Spleen (tissue), 11 donors: ENCODE results near the gene S100A1. TPM values are rescaled to one million over a fixed set of nuclear protein-coding genes. Genes with fewer than 3 reads are reported as not detected.
"Not testable (repeated sequence)": the region's sequence is repeated elsewhere in the genome, so short reads cannot be mapped to it uniquely, and the experiment has no call there.

ENCODE experiments used
- DNase-seq: peaks from one replicate; pipeline ENCODE4 v3.0.0-alpha.2; 2020
- H3K27ac ChIP-seq, 8 donors: fragments of 200-600 bp; sonication (generic) in 7 of 8; 1 replicate in 4 of 8; 2 replicates in 4 of 8; pipeline versions ENCODE4 v1.5.0 to v1.8.0; 2016 to 2021; ENCODE audit warnings: inconsistent platforms in 4 of 8, mild to moderate bottlenecking in 4 of 8, moderate library complexity in 1 of 8
- H3K27me3 ChIP-seq, 7 donors: fragments of 200-600 bp; sonication (generic) in 6 of 7; replicated peaks in 1 of 7; 1 replicate in 4 of 7; 2 replicates in 3 of 7; pipeline versions ENCODE4 v1.5.0 to v1.8.0; 2016 to 2021; ENCODE audit warnings: inconsistent platforms in 3 of 7, mild to moderate bottlenecking in 1 of 7
- H3K36me3 ChIP-seq, 6 donors: fragments of 200-600 bp; sonication (generic) in 5 of 6; 1 replicate in 4 of 6; 2 replicates in 2 of 6; pipeline versions ENCODE4 v1.5.0 to v1.8.0; 2016 to 2021; ENCODE audit warnings: inconsistent platforms in 2 of 6
- H3K4me1 ChIP-seq, 6 donors: fragments of 200-600 bp; sonication (generic) in 5 of 6; 1 replicate in 3 of 6; 2 replicates in 3 of 6; pipeline versions ENCODE4 v1.5.0 to v1.8.0; 2016 to 2021; ENCODE audit warnings: inconsistent platforms in 3 of 6
- H3K4me3 ChIP-seq, 8 donors: fragments of 200-600 bp; sonication (generic) in 7 of 8; 1 replicate in 4 of 8; 2 replicates in 4 of 8; pipeline versions ENCODE4 v1.5.0 to v1.8.0; 2016 to 2021; ENCODE audit warnings: inconsistent platforms in 4 of 8, mild to moderate bottlenecking in 4 of 8, moderate library complexity in 2 of 8
- H3K9me3 ChIP-seq, 8 donors: fragments of 200-600 bp; sonication (generic) in 7 of 8; 1 replicate in 4 of 8; 2 replicates in 4 of 8; pipeline versions ENCODE4 v1.5.0 to v1.8.0; 2016 to 2021; ENCODE audit warnings: inconsistent platforms in 4 of 8
- CTCF ChIP-seq, 11 experiments: fragments of 200-600 bp in 7 of 11; fragments of 450-650 bp in 4 of 11; sonication (generic) in 4 of 11; IDR thresholded peaks in 8 of 11; conservative IDR thresholded peaks in 3 of 11; 1 replicate in 7 of 11; 2 replicates in 4 of 11; pipeline versions ENCODE4 v1.4.0 to v1.8.0; 2016 to 2021; ENCODE audit warnings: antibody characterized with exemption in 11 of 11, inconsistent platforms in 4 of 11, mild to moderate bottlenecking in 1 of 11
- POLR2A ChIP-seq, 3 donors: fragments of 450-650 bp; IDR thresholded peaks; one replicate each; pipeline ENCODE4 v1.5.1; 2017; ENCODE audit warnings: antibody characterized with exemption in 3 of 3, mild to moderate bottlenecking in 1 of 3
- POLR2AphosphoS5 ChIP-seq, 3 donors: sonication (generic); formaldehyde crosslinking; IDR thresholded peaks; one replicate each; pipeline ENCODE4 v1.5.1; 2017; ENCODE audit warnings: antibody characterized with exemption in 3 of 3
- WGBS, 5 donors: extraction: QIAGEN DNeasy Blood & Tissue Kit in 3 of 5; methylation state at CpG; one replicate each; pipeline versions ENCODE4 v1.1.5 to v1.1.7; 2013 to 2018; 5-methylcytosine and 5-hydroxymethylcytosine counted together
- intact Hi-C: fragments of 100-400 bp; cut with DNase I; formaldehyde crosslinking; loops from one replicate; pipeline ENCODE4 v1.15.0; 2023; ENCODE audit warnings: low total_unique reads
- polyA plus RNA-seq, 3 donors: library from polyadenylated mRNA; stranded (reverse); fragments of 200-250 nt; gene quantifications; one replicate each; pipeline ENCODE4 v1.2.1, GENCODE V29; 2013
- total RNA-seq, 7 donors: library from RNA; depleted of rRNA in 3 of 7; stranded (reverse); fragments of >200 nt in 3 of 7; fragmentation: NEBNext Ultra II Directional in 4 of 7; extraction: Animal tissue kit (Norgen Biotek cat#: 25700) in 4 of 7; gene quantifications; one replicate each; pipeline versions ENCODE4 v1.1.0 to v1.2.1, GENCODE V29; 2016 to 2021
- donor health status: healthy with polysubstance abuse.
- donor health status: DM: no; HTN: no; CAD: no; lungs with moderate emphysema.
- donor health status: DM: no; HTN: no; CAD: no.
- donor health status: Bipolar disorder and iron deficiency.
- donor health status: healthy.
- donor health status: DM: no; HTN: no; CAD: no.
- donor health status: DM: yes; HTN: yes; CAD: no.

S100A1 gene
- total and polyA plus RNA-seq, 10 donors = 1.7 to 39.7 (median 5.4) TPM; not detected in 6

DNA sequence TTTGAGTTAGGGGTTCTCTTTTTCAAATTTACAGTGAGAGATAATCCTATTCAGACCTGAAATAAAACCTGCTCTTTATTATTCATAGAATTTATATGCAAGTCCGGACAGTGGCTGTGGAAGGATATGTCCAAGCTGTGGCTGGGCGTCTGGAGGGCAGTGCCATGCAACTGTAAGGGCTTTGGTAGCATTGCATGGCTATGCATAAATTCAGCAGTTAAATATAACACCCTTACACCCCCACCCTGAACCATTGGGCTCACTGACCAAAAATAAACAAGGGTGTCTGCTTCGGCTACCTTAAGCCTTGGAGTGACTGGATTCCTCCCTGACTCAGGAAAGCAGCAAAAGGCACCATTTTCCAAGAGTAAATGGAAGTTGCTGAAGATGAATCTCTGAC is 11.0 kb downstream of the S100A1 start:
- DNase-seq = no peak
- intact Hi-C loops = no loop called here
- no peaks in the 10 kb centered on the region for H3K9me3 ChIP-seq
- no peak overlapping the region for H3K4me3 ChIP-seq
- H3K27me3 ChIP-seq = no peaks in the 10 kb centered on the region
- no peak overlapping the region for H3K27ac ChIP-seq
- 83 to 96% (median 91%) methylated on average over 3 of the region's 3 CpGs for WGBS, 5 donors
- TF ChIP-seq POLR2A (IDR thresholded peaks at IDR 0.05) (no peak), CTCF (IDR thresholded peaks at IDR 0.05 in 8 of 11, conservative IDR thresholded peaks at IDR 0.05 in 3 of 11) (no peak), POLR2AphosphoS5 (IDR thresholded peaks at IDR 0.05) (no peak)
- peaks cover 8 to 94% (median 81%) of the 10 kb centered on the region in 6 donors for H3K36me3 ChIP-seq
- H3K4me1 ChIP-seq = peaks cover 18 to 93% (median 44%) of the 10 kb centered on the region in 6 donors

GRCh38 chr1:153640213-153640612 is 12.0 kb downstream of the S100A1 start:
- H3K4me3 ChIP-seq, H3K27me3 ChIP-seq, H3K27ac ChIP-seq, DNase-seq, intact Hi-C loops, H3K9me3 ChIP-seq: not testable (repeated sequence)
- WGBS, 5 donors = 95 to 98% (median 96%) methylated on average over 5 of the region's 5 CpGs
- peaks cover 18 to 93% (median 40%) of the 10 kb centered on the region in 6 donors for H3K4me1 ChIP-seq
- H3K36me3 ChIP-seq = peaks cover 8 to 100% (median 91%) of the 10 kb centered on the region in 6 donors

DNA sequence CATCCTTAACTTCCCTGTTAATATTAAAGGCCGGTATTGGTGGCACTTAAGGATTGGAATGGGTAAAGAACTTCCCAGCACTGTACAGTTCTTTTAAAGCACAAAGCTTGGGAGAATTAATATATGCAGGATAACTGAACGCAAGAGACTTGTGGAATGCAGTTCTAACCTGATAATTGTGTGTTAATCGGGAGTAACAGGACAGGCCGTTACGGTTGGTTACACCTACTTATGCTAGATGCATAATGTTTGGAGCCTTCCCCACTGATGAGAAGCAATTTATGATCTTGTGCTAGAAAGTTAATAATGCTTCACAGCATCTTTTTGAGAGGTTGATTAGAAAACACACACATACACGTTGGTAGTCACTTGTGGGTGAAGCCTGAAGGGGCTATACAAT is 12.6 kb downstream of the S100A1 start:
- no peak for DNase-seq
- no peaks in the 10 kb centered on the region for H3K27me3 ChIP-seq
- H3K36me3 ChIP-seq = peaks cover 8 to 100% (median 97%) of the 10 kb centered on the region in 6 donors
- intact Hi-C loops = no loop called here
- TF ChIP-seq POLR2AphosphoS5 (IDR thresholded peaks at IDR 0.05) (no peak), POLR2A (IDR thresholded peaks at IDR 0.05) (no peak), CTCF (IDR thresholded peaks at IDR 0.05 in 8 of 11, conservative IDR thresholded peaks at IDR 0.05 in 3 of 11) (no peak)
- H3K9me3 ChIP-seq = no peaks in the 10 kb centered on the region
- no peak overlapping the region for H3K27ac ChIP-seq
- H3K4me1 ChIP-seq = peaks cover 12 to 93% (median 37%) of the 10 kb centered on the region in 6 donors
- WGBS, 5 donors = 70 to 86% (median 79%) methylated on average over 6 of the region's 6 CpGs
- H3K4me3 ChIP-seq = no peak overlapping the region

GRCh38 chr1:153642161-153642560 is 13.9 kb downstream of the S100A1 start:
- WGBS, 5 donors = 82 to 92% (median 90%) methylated on average over 11 of the region's 11 CpGs
- peaks cover 5 to 93% (median 35%) of the 10 kb centered on the region in 6 donors for H3K4me1 ChIP-seq
- no peak overlapping the region for H3K27ac ChIP-seq
- H3K27me3 ChIP-seq = no peaks in the 10 kb centered on the region
- no peak overlapping the region for H3K4me3 ChIP-seq
- peaks cover 6 to 100% (median 99%) of the 10 kb centered on the region in 6 donors for H3K36me3 ChIP-seq
- intact Hi-C loops = no loop called here
- TF ChIP-seq POLR2AphosphoS5 (IDR thresholded peaks at IDR 0.05) (peak in 1 of 3 donors; percentile 15), POLR2A (IDR thresholded peaks at IDR 0.05) (no peak)
- H3K9me3 ChIP-seq = no peaks in the 10 kb centered on the region
- DNase-seq = no peak

GRCh38 chr1:153643100-153643499 is 14.9 kb downstream of the S100A1 start:
- peaks cover 2 to 99% (median 91%) of the 10 kb centered on the region in 6 donors for H3K36me3 ChIP-seq
- no peak overlapping the region for H3K27ac ChIP-seq
- TF ChIP-seq POLR2AphosphoS5 (IDR thresholded peaks at IDR 0.05) (peak in 1 of 3 donors; percentile 16), CTCF (IDR thresholded peaks at IDR 0.05 in 8 of 11, conservative IDR thresholded peaks at IDR 0.05 in 3 of 11) (no peak), POLR2A (IDR thresholded peaks at IDR 0.05) (no peak)
- no peaks in the 10 kb centered on the region for H3K27me3 ChIP-seq
- intact Hi-C loops = no loop called here
- DNase-seq = no peak
- H3K4me3 ChIP-seq = no peak overlapping the region
- H3K9me3 ChIP-seq = no peaks in the 10 kb centered on the region
- H3K4me1 ChIP-seq = peaks cover 0 to 87% (median 32%) of the 10 kb centered on the region in 6 donors
- 91 to 93% (median 93%) methylated on average over 11 of the region's 11 CpGs for WGBS, 5 donors
